HG02981 (cell line): ENCODE data around the gene EEF2K.

Source experiments
- ATAC-seq: cut with Tn5 transposase; IDR thresholded peaks from one replicate; pipeline ENCODE4 v1.9.1; 2021; ENCODE audit warnings: mild to moderate bottlenecking, moderate library complexity; ENCODE audit not compliant: unreplicated experiment

Gene EEF2K

GRCh38 chr16:22328081-22328725 is 122.1 kb downstream of the EEF2K start:
- ATAC-seq: no peak

GRCh38 chr16:22329199-22329695 is 123.2 kb downstream of the EEF2K start:
- no peak for ATAC-seq

- ATAC-seq: no peak
These were observed 124.2 kb downstream of the EEF2K start for GRCh38 chr16:22330326-22330725.

DNA sequence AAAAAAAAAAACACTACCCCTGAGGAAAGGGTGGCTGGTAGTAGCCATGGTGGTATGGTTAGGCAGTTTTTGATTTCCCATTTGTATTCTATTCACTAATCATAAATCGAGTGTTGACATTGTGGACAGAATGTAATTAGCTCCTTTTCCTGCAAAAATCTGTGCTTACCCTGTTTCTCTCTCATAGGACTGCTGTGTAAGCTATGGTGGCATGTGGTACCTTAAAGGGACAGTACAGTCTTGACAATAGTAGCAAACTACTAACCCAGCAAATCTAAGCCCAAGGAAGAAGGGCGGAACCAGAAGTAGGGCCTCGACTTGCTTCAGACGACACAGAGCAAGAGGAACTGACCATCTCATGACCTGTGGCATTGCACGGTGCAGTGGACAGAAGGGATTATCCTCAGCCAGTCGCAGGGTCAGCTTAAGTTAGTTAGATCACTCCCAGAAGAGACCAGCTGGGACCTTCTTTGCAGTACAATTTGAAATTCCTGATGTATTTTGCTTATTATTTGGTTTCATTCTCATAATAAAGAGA is 127.4 kb downstream of the EEF2K start:
- ATAC-seq: no peak

DNA sequence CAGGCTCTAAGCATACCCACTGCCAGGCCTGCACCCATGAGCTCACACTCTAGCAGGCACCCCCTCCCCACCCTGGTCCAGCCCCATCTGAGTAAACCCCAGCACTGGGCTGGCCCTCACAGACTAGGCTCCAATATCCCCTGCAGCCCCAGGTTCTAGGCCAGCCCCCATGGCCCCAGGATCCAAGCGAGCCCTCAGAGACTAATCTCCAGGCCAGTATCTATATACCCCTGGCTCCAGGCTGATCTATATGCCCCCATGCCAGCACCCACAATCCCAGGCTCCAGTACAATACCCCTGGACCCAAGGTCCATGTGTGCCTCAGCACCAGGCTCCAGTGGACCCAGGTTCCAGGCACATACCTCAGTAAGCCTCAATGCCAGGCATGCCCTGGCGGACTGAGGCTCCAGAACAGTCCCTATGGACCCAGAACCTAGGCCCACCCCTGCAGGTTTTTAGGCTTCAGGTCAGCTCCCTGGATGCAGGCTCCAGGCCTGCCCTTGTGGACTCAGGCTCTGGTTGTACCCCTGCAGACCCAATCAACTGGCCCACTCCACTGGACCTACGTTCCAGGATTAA is 129.7 kb downstream of the EEF2K start:
- no peak for ATAC-seq

GRCh38 chr16:22336581-22336980 is 130.5 kb downstream of the EEF2K start:
- ATAC-seq: no peak

DNA sequence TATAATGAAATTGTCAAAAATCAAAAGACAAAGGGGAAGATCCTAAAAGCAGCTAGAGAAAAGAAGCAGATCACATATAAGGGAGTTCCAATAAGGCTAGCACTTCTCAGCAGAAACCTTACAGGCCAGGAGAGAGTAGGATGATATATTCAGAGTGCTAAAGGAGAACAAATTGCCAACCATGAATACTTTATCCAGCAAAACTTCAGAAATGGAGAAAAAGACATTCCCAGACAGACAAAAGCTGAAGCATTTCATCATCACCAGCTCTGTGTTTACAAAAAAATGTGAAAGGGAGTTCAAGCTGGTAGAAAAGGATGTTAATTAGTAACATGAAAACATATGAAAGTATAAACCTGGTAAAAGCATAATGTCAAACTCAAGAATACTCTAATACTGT is 131.0 kb downstream of the EEF2K start:
- ATAC-seq: no peak

- no peak for ATAC-seq
These were observed 132.0 kb downstream of the EEF2K start for GRCh38 chr16:22337849-22338635.
